Lower leg skin (tissue), 3 donors: ENCODE results near the gene CD52.

ENCODE experiments used
- POLR2A ChIP-seq, 2 donors: fragments of 450-650 bp; IDR thresholded peaks; one replicate each; pipeline ENCODE4 v1.6.1; 2016 to 2017; ENCODE audit warnings: antibody characterized with exemption in 2 of 2, mild to moderate bottlenecking in 1 of 2, moderate library complexity in 1 of 2
- TF ChIP-seq, protein P1 (sequence below), 3 donors: fragments of 450-650 bp; IDR thresholded peaks; one replicate each; pipeline ENCODE4 v1.5.1; 2016; ENCODE audit warnings: antibody characterized with exemption in 3 of 3, mild to moderate bottlenecking in 3 of 3, moderate library complexity in 2 of 3

- TF ChIP-seq, protein P1, sequence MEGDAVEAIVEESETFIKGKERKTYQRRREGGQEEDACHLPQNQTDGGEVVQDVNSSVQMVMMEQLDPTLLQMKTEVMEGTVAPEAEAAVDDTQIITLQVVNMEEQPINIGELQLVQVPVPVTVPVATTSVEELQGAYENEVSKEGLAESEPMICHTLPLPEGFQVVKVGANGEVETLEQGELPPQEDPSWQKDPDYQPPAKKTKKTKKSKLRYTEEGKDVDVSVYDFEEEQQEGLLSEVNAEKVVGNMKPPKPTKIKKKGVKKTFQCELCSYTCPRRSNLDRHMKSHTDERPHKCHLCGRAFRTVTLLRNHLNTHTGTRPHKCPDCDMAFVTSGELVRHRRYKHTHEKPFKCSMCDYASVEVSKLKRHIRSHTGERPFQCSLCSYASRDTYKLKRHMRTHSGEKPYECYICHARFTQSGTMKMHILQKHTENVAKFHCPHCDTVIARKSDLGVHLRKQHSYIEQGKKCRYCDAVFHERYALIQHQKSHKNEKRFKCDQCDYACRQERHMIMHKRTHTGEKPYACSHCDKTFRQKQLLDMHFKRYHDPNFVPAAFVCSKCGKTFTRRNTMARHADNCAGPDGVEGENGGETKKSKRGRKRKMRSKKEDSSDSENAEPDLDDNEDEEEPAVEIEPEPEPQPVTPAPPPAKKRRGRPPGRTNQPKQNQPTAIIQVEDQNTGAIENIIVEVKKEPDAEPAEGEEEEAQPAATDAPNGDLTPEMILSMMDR (IDR thresholded peaks at IDR 0.05), result no peak
- no peak for TF ChIP-seq POLR2A (IDR thresholded peaks at IDR 0.05)
Measured at GRCh38 chr1:26286064-26286416, 31.7 kb upstream of the CD52 start.
